ENCODE measurements around the gene EMC8. TPM values are rescaled to one million over a fixed set of nuclear protein-coding genes. Genes with fewer than 3 reads are reported as not detected.

The EMC8 gene
- polyA plus RNA-seq, 1 donor (not counting 4 experiments of a cell fraction or from before 2014, with no cell fraction given), result 38.5 TPM

- H3K27ac ChIP-seq (ENCODE audit: control insufficient read depth, insufficient read depth, low read length), result peak overlapping the region; percentile 87
- TF ChIP-seq EZH2 (IDR thresholded peaks at IDR 0.05; ENCODE audit: low read length) (no peak), CTCF (optimal IDR thresholded peaks at IDR 0.05 in 1 of 3, IDR thresholded peaks at IDR 0.05 in 1 of 3, conservative IDR thresholded peaks at IDR 0.05 in 1 of 3; ENCODE audit: extremely low read depth in 1 of 3, insufficient read depth in 2 of 3, low read length in 3 of 3) (no peak)
- H3K9me3 ChIP-seq (ENCODE audit: control insufficient read depth, low read depth, low read length), result no peaks in the 10 kb centered on the region
- H3K4me2 ChIP-seq (ENCODE audit: control insufficient read depth, extremely low read depth, insufficient read depth, low read depth, low read length), result peak overlapping the region; percentile 98
- dilution Hi-C loops (cut with MboI; ENCODE audit: extremely low pct_ligation_motif_present, low sequenced_read_pairs), result no loop called here
- peaks cover 0 to 8% of the 10 kb centered on the region in 2 experiments for H3K36me3 ChIP-seq (ENCODE audit: control insufficient read depth in 2 of 2, extremely low read depth in 1 of 2, insufficient read depth in 2 of 2, low read length in 2 of 2)
- H2AFZ ChIP-seq (ENCODE audit: control insufficient read depth, low read length), result no peak overlapping the region
- no peaks in the 10 kb centered on the region for H3K27me3 ChIP-seq (ENCODE audit: control insufficient read depth, extremely low read depth, insufficient read depth, low read length)
- H3K9me1 ChIP-seq (ENCODE audit: control insufficient read depth, extremely low read depth, insufficient read depth, low read length), result no peaks in the 10 kb centered on the region
- FAIRE-seq, result no peak
- peaks cover 19% of the 10 kb centered on the region for H3K79me2 ChIP-seq (ENCODE audit: control insufficient read depth, insufficient read depth, low read length)
- peak overlapping the region; percentile 10 for H3K9ac ChIP-seq (ENCODE audit: control insufficient read depth, extremely low read depth, insufficient read depth, low read length)
- DNase-seq (ENCODE audit: low read depth, low spot score), result no peak
- H3K4me1 ChIP-seq (ENCODE audit: control insufficient read depth, extremely low read depth, insufficient read depth, low read length), result peaks cover 62% of the 10 kb centered on the region
- H3K4me3 ChIP-seq (ENCODE audit: control insufficient read depth in 2 of 3, extremely low read depth in 1 of 3, insufficient read depth in 2 of 3, low read depth in 1 of 3, low read length in 3 of 3), result no peak overlapping the region
- peaks cover 3% of the 10 kb centered on the region for H4K20me1 ChIP-seq (ENCODE audit: control insufficient read depth, extremely low read depth, insufficient read depth, low read length)
Observed at GRCh38 chr16:85753559-85753958, 45.8 kb downstream of the EMC8 start.

- Histone ChIP-seq H3K36me3 (ENCODE audit: control insufficient read depth in 2 of 2, extremely low read depth in 1 of 2, insufficient read depth in 2 of 2, low read length in 2 of 2) (peaks cover 0 to 8% of the 10 kb centered on the region in 2 experiments), H3K4me2 (ENCODE audit: control insufficient read depth, extremely low read depth, insufficient read depth, low read depth, low read length) (peak overlapping the region; percentile 98), H3K27ac (ENCODE audit: control insufficient read depth, insufficient read depth, low read length) (peak overlapping the region; percentile 87), H3K9me3 (ENCODE audit: control insufficient read depth, low read depth, low read length) (no peaks in the 10 kb centered on the region), H4K20me1 (ENCODE audit: control insufficient read depth, extremely low read depth, insufficient read depth, low read length) (peaks cover 3% of the 10 kb centered on the region), H3K9ac (ENCODE audit: control insufficient read depth, extremely low read depth, insufficient read depth, low read length) (peak overlapping the region; percentile 58), H3K27me3 (ENCODE audit: control insufficient read depth, extremely low read depth, insufficient read depth, low read length) (no peaks in the 10 kb centered on the region), H3K4me3 (ENCODE audit: control insufficient read depth in 2 of 3, extremely low read depth in 1 of 3, insufficient read depth in 2 of 3, low read depth in 1 of 3, low read length in 3 of 3) (peak overlapping the region in 2 of 3 experiments; percentile 49 to 79), H2AFZ (ENCODE audit: control insufficient read depth, low read length) (no peak overlapping the region), H3K79me2 (ENCODE audit: control insufficient read depth, insufficient read depth, low read length) (peaks cover 23% of the 10 kb centered on the region), H3K9me1 (ENCODE audit: control insufficient read depth, extremely low read depth, insufficient read depth, low read length) (no peaks in the 10 kb centered on the region), H3K4me1 (ENCODE audit: control insufficient read depth, extremely low read depth, insufficient read depth, low read length) (peaks cover 59% of the 10 kb centered on the region)
- dilution Hi-C loops (cut with MboI; ENCODE audit: extremely low pct_ligation_motif_present, low sequenced_read_pairs), result no loop called here
- TF ChIP-seq CTCF (optimal IDR thresholded peaks at IDR 0.05 in 1 of 3, IDR thresholded peaks at IDR 0.05 in 1 of 3, conservative IDR thresholded peaks at IDR 0.05 in 1 of 3; ENCODE audit: extremely low read depth in 1 of 3, insufficient read depth in 2 of 3, low read length in 3 of 3) (peak; percentile 55 to 68 (median 65)), EZH2 (IDR thresholded peaks at IDR 0.05; ENCODE audit: low read length) (no peak)
- FAIRE-seq, result peak; percentile 71
- no peak for DNase-seq (ENCODE audit: low read depth, low spot score)
Observed at GRCh38 chr16:85752511-85753420, 46.6 kb downstream of the EMC8 start.
